ENCODE measurements around the gene MORN5. TPM values are rescaled to one million over a fixed set of nuclear protein-coding genes. Genes with fewer than 3 reads are reported as not detected.

Gene MORN5
- total RNA-seq, 1 experiment from 2014 or later: not detected

DNA sequence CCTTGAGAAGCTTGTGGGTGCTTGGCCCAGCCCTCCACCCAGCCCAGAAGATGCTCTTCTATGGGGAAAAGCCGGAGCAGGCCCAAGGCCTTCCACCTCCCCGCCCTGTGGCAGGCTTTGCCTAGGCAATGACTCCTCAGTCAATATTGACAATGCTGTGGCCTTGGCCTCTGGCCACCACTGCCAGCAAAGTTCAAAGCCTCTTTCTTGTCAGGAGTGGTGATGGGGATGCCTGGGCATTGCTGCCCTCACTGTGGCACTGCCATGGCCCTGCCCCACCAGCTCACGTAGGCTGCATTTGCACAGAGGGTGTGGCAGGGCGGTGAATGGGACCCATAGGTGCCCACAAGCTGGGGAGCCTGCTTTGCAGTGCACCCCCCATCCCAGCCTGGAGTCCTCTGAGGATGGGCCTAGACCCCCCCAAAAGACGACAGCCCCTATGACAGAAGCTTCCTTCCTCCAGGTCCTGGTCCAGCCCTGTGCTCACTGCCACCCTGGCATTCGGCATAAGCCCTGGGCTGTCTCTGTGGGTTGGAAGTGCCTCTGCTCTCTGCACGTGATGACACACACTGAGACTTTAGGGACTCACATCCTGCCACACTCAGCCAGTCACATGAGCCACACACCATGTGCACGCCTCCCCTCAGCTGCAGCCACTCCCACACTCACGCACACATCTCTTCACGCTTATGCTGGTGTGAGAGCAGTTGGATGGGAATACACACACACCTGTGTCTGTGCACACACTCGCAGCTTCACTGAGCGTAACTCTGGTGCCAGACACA is 31.1 kb downstream of the MORN5 start:
- DNase-seq (ENCODE audit: low read depth): peak; percentile 57

DNA sequence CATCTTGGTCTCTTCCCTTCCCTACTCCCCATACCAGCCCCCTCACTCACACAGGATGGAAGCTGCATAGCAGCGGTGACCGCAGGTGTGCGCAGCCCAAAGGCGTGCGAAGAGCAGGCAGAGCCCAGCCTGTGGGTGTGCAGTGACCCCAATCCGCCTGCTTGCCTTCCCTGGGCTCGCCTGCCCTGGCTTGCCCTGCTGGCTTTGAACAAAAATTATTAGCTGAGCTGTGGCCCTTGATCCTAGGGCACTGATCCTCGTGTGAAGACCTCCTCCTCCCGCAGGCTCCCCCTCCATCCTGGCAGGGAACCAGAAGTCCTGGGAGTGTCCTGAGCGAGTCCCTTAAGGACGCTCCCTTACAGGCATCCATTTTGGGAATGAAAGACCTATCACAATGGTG is 31.9 kb downstream of the MORN5 start:
- DNase-seq (ENCODE audit: low read depth): no peak

DNA sequence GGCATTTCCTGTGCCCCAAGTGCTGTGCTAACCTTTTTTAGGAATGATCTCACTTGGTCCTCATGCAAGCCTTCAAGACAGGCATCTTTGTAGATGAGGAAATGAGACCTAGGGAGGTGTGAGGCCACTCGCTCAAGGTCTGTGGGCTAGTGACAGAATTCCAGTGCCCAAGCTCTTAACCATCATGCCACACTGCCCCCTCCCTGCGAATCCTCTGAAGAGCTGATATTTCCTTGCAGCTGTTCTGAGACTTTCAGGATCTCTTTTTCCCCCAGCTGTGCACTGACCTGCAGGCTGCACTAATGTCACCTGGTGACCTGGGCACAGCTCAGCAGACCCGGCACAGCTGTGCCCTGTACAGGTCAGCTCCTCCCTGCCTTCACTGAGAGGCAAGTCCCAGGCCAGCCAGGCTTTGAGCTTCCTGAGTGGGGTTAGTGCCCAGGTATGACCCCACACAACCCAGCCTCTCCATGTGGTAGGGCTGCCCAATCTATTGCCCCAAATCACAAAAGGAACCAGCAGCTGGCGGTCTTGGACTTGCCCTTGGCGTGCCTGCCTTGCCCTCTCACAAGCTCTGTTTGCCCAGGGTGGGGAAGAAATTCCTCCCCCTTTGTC is 32.7 kb downstream of the MORN5 start:
- DNase-seq (ENCODE audit: low read depth): no peak

DNA sequence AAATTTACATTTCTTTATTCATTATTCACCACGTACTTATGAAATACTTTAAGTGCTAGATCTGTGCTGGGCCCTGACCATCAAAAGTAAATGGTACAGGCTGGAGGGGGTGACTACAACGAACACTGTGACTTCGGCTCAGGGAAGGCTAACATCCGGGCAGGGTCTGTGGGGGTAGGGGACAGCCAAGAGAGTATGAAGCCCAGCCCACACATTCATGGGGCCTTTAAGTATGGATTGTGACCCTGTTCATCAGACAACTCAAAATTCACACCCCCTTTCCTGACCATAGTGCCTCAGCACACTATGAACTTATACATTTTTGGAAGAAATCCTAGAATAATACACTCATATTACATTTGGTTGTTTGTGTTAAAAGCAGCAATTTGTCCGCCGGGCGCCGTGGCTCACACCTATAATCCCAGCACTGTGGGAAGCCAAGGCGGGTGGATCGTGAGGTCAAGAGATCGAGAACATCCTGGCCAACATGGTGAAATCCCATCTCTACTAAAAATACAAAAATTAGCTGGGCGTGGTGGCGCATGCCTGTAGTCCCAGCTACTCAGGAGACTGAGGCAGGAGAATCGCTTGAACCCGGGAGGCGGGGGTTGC is 33.3 kb downstream of the MORN5 start:
- no peak for DNase-seq (ENCODE audit: low read depth)

DNA sequence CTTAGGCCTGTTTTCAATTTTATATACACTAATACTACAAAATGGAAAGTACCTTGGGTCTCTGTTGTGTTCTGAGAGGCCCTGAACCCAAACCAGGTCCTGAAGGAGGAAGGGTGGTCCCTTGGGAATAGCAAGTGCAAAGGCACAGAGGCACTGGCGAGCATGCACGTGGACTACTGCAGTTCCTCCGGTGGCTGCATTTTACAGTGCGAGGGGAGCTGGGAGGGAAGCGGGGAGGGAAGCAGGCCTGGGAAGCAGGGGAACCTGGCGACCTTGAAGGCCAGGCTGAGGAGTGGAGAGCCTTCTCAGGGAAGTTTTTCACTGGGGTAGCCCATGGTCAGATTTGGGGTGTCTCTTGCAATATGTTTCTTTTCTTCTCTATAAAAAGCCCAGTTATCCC is 33.9 kb downstream of the MORN5 start:
- DNase-seq (ENCODE audit: low read depth): no peak

DNA sequence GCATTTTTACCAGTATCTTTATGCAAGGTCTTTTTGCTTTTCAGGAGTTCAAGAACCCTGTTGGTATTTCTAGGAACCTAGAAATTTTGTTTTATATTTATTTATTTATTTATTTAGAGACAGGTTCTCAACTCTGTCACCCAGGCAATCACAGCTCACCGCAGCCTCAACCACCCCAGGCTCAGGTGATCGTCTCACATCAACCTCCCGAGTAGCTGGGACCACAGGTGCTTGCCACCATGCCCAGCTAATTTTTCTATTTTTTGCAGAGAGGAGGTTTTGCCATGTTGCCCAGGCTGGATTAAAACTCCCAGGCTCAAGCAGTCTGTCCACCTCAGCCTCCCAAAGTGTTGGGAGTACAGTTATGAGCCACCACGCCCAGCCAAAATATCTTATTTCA is 36.2 kb downstream of the MORN5 start:
- DNase-seq (ENCODE audit: low read depth): no peak

DNA sequence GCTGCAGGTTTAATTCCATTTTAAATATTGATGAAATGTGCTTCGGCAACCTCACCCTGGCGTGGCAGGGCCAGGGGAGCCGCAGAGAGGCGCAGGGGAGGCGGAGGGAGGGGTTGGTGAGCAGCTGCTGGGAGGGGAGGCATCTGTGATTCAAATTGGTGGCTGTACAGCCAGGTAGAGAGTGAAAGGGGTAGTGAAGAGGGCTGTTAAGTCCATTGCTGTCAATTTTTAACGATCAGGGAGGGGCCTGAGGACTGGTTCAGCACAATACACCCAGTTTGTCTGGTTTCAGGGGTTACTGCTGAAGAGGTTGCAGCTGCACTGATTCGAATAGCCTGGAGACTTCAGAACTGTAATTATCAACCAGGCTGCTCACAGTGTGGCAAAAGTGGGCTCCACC is 37.7 kb downstream of the MORN5 start:
- DNase-seq (ENCODE audit: low read depth): no peak

DNA sequence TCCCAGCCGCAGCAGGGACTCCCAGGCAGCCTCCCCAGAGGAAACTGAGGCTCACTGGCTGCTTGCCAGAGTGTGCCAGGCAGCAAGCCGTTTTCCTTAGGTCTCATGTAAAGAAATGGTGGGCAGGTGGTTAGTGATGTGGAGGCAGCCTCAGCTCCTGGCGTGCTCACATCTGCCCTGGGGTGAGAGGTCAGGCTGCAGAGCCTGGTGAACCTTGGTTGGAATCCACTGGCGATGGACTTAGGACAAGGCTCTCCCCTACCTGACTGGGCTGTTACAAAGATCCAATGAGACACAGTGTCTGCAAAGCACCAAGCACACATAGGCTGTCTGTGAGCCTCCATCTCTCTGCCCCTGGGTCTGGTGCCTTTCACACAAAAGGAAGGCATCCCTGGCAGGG is 38.2 kb downstream of the MORN5 start:
- no peak for DNase-seq (ENCODE audit: low read depth)

DNA sequence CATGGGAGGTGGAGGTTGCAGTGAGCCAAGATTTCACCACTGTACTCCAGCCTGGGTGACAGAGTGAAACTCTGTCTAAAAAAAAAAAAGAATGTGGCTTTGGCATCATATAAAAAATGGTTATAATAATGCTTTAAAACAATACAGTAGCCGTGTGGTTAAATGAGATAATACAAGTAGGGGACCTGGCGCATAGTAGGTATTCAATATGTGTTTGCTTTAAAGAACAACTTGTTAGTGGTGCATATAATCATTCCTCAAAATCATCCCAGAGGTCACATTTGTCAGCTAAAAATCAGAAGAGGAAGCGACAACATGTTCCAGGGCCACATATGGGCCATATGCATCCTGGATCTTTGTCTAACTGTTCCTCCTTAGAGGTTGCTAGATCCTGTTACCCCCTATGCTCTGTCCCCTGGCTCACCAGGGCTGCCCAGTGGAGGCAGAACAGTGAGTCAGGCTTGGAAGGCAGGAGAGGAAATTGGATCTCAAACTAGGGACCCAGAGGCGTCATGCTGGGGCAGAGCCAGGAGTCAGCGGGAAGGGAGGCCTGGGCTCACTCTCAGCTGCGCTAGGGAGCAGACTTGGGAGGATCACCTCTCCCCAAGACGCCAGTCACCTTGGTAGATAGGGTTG is 41.4 kb downstream of the MORN5 start:
- DNase-seq (ENCODE audit: low read depth): peak; percentile 78

DNA sequence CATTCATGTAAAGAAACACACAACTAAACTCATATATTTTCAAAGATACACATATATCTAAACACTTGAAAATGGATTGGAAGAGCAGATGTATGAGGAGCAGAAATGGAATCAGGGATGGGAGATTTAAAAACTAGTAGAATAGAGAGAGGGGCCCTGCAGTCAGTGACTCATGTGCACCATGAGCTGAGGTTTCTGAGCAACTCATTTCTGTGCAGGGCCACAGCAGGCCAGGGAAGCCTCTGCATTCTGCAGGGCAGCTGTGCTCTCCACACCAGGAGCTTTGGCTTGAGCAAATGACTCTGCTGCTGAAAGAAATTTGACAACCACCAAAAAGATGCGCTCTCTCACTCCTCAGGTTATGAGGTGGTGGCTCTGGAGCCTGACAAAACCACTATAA is 41.9 kb downstream of the MORN5 start:
- peak; percentile 47 for DNase-seq (ENCODE audit: low read depth)

DNA sequence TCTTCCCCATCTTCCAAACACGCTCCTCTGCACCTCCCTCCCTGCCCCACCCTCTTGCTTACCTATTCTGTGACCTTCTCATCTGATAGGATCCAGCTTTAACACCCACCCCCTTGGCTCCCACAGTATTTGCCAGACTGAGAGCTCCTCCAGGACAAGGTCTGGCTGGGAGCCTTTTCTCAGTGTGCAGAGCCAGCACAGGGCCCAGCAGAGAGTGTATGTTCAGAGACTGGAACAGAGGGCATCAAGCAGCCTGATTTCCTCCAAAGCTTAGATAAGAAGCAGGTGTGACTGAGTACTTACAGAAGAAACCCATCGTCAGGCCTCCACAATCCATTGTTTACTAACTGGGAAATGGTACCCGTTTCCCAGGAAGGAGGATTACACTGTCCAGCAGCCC is 42.4 kb downstream of the MORN5 start:
- DNase-seq (ENCODE audit: low read depth): no peak

DNA sequence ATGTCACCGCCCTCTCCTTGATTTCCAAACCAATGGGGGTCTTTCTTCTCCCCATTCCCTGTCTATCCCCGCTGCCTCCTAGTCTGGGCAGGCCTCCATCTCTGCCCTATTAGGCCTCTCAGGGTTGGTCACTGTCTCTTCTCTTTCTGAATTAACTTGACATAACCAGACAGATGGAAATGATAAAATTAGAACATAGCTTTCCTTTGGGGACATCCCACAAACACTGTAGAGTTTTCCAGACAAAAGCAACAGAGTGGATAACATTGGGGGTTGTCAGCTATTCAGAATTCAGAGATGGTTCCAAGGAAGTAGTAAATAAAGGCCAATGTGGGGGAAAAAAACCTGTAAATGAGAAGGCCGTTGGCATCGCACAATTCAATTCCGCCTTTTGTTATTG is 44.3 kb downstream of the MORN5 start:
- no peak for DNase-seq (ENCODE audit: low read depth)

DNA sequence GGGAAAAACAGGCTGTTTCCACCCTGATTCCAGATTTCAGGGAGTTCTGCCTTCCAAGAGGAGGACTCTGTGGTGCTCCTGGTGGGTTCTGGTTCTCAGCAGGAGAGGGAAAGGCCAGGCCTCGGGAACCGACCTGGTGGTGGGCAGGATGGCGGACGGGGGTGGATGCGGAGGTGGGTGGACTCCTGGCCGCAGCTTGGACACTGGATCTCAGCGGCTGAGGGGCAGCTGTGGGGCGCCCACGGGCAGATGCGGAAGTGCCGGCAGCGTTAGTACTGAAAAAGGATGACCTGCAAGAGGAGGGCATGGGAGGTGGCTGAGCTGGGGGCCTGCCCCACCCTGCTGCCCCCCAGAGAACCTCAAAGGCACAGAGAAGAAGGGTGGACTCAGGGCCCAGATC is 44.8 kb downstream of the MORN5 start:
- no peak for DNase-seq (ENCODE audit: low read depth)

DNA sequence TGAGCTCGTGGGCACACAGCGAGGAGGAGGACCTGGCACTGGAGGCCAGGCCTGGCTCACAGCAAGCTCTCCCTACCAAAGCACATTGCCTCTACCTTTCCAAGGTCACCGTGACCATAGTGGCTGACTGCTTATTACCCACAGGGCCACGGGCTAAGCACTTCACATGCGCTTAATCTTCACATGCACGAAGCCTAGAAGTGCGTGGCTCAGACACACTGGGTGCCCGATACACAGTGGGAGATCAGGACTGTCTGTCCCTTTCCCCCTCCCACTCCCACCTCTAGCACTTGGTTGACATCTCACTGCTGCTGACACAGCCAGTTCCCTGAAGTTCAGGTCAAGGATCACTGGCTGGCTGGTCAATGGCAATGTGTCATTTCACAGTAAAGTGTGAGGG is 45.5 kb downstream of the MORN5 start:
- DNase-seq (ENCODE audit: low read depth): no peak

DNA sequence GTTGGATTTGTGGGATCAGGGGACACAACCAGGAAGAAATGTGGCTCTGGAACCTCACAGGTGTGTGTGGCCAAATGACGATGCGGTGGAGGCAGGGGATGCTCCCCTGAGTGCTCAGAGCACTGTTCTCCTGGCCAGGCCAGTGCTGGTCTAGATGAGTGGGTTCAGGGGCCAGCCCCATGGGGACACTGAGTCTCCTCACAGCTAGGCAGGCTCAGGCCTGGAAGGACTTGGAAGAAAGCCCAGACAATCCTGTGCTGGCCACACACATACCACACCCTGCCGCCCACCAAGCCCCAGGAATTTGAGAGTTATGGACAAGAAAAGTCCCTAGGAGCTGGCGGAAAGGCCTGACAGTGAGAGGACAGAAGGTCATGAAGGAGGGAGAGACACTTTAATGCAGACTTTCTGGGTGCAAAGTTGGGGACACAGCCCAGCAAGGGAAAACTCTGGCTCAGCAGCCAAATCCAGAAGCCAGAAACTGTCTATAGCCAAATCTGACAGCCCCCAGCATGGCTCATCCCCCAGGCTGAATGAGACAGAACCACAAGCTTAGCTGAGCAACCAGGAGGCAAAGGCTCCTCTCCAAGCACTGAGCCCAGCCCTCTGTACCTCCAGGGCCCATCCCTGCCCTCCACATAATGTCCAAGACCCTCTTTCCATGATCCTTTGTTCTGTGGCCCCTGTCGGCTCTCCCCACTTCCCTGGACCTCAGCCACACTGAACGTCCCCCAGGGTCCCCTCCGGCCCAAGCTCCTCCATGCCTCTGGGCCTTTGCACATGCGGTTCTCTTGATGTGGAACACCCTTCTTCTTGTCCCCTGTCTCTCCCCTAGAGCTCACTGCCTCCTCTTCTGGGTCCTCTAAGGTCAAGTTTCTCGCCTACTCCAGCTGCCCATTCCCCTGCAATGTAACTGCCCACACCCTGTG is 46.7 kb downstream of the MORN5 start:
- peak; percentile 77 for DNase-seq (ENCODE audit: low read depth)

DNA sequence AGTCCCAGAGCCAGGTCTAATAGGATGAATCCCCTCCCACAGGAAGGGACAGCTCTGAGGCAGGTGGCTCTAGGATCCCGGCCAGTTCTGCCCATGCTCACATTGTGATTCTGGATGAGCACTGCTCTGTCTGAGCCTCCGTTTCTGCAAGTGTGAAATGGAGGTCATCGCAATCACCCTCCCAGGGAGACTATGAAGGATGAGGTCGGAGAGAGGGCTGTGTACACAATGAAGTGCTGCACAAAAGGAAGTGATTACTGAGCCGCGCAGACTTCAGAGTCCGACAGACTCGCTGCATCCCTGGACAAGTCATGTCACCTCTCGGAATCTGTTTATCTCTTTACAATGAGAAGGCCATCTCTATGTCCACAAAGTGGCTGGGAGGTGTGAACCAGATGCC is 47.4 kb downstream of the MORN5 start:
- DNase-seq (ENCODE audit: low read depth): no peak

DNA sequence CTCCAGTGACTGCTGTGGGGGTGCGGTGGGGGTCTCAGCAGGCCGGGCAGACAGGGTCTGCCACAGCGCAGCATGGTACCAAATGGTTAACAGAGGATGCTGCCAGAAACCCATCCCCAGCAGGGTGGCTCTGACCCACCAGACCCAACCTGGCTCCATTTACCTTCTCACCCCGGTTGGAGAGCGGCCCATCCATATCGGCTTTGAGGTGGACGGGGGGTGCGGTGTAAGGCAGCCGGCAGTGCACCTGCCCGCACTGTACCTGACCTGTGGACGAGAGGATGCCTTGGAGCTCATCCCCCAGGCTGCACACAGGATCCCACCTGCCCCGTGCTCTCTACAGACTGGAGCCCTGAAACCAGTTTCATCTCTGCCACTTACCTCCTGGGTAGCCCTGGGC is 49.7 kb downstream of the MORN5 start:
- DNase-seq (ENCODE audit: low read depth): no peak

DNA sequence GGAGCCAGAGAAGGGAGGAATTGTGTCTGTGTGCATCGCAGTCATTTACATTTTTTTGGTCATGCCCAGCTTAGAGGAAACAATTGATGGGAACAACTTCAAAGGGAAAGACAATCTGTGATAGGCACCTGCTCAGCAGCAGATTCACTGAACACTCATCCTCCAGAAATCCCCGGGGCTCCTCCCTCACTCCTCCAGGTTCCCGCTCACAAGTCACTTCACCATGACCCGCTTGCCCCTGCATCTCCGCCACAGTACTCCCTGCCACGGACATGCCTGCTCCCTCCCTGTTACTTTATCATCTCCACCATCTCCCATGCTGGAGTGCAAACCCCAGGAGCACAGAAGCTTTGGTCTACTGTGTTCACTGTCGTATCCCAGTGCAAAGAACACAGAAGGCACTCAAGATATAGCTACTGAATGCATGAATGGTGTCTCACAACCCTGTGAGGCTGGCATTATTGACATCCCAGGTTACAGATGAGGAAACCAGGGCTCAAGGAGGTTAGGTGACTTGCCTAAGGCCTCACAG is 52.8 kb downstream of the MORN5 start:
- no peak for DNase-seq (ENCODE audit: low read depth)

DNA sequence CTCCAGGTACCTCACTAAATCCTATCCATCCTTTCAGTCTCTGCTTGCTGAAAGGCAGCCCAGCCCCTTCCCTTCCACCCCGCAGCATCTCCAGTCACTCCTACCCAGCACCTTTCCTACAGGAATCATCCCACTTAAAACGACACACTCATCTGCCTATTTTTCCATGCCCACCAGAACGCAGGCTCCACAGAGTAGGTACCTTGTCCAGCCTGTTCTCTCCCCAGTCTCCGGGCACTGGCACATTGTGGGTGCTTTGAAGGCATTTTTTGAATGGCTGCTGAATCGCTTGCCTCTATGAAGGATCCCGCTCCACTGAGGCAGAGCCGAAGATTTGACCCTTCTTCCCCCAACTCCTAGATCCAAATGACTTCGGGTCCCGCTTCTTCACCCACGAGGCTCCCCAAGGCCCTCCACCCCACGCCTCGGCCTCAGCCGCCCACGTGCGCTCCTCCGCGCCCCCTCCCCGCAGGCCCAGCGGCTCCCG is 53.4 kb downstream of the MORN5 start:
- DNase-seq (ENCODE audit: low read depth): no peak

DNA sequence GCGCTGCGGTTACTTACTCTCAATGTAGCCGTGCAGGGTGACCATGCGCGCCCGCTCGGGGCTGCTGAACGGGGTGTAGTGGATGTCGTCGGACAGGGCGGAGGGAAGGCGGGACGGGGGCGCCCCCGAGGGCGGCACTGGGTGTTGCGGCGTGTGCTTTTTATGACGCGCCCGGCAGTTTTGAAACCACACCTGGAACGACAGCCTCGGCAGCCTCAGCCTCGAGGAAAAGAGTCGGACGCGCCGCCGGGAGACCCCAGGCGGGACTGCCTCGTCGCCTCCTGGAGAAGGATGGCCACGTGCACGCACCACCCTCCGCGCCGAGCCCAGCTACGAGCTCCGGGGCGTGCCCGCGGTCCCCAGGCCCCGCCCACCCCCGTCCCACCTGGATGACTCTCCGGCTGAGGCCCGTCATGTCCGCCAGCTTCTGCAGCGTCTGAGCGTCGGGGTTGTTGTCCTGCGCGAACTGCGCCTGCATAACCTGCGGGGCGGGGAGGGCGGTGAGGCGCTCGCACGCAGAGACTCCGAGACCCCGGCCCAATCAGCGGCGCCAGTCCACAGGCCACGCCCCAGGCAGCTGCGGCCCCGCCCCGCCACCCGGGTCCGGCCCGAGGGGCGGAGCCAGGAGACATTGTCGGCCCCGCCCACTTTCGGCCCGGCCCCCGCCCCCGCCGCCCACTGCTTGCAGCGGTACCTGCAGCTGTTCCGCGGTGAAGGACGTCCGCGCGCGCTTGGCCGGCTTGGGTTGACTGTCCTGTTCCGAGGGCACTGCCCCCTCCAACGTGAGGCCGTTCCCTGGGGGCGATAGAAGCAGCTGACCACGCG is 54.1 kb downstream of the MORN5 start:
- DNase-seq (ENCODE audit: low read depth): peak; percentile 59

Data from M059J (cell line).